NB4 (cell line): Measurements from ENCODE around the gene C17orf113.

Experiments
- MYC ChIP-seq: IDR thresholded peaks from 2 replicates; pipeline ENCODE4 v1.6.1; 2011; ENCODE audit warnings: low read depth, low read length
- POLR2A ChIP-seq: IDR thresholded peaks from 2 replicates; pipeline ENCODE4 v1.6.1; 2011; ENCODE audit warnings: mild to moderate bottlenecking; ENCODE audit not compliant: insufficient read length; ENCODE audit errors: extremely low read depth
- TF ChIP-seq, protein P1 (sequence below): IDR thresholded peaks from one replicate; pipeline ENCODE4 v1.5.1; 2012; ENCODE audit warnings: low read depth, low read length

DNA sequence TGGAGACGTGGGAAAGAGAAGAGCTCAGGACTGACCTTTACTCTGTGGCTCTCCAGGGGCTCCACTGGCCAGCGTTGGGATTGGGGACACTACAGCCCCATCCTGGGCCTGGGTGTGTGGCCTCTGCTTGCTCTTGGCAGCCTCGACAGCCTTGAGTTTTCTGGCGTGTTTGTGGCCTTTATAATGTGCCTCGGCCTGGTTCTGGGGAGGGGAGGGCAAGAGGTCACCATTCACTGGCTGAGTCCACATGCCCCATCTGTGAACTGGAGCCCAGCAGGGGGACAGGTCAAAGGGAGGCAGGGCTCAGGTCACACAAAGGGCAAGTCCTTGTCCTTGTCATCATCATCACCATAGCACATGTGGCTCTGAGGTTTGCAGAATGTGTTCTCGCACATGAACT, 18.8 kb downstream of the C17orf113 start:
- TF ChIP-seq, protein P1, sequence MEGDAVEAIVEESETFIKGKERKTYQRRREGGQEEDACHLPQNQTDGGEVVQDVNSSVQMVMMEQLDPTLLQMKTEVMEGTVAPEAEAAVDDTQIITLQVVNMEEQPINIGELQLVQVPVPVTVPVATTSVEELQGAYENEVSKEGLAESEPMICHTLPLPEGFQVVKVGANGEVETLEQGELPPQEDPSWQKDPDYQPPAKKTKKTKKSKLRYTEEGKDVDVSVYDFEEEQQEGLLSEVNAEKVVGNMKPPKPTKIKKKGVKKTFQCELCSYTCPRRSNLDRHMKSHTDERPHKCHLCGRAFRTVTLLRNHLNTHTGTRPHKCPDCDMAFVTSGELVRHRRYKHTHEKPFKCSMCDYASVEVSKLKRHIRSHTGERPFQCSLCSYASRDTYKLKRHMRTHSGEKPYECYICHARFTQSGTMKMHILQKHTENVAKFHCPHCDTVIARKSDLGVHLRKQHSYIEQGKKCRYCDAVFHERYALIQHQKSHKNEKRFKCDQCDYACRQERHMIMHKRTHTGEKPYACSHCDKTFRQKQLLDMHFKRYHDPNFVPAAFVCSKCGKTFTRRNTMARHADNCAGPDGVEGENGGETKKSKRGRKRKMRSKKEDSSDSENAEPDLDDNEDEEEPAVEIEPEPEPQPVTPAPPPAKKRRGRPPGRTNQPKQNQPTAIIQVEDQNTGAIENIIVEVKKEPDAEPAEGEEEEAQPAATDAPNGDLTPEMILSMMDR: no peak
- TF ChIP-seq POLR2A (no peak), MYC (no peak)
